Gastrocnemius medialis (tissue), 4 donors: ENCODE results near the gene SWAP70. TPM values are rescaled to one million over a fixed set of nuclear protein-coding genes. Genes with fewer than 3 reads are reported as not detected.

ENCODE experiments used
- ATAC-seq, 2 donors: fragments of 150-250 bp; one replicate each; pipeline ENCODE4 v1.9.1; 2016
- DNase-seq, 2 donors: peaks; one replicate each; pipeline ENCODE4 v3.0.0-alpha.2; 2019
- H3K27ac ChIP-seq, 4 donors: fragments of 200-600 bp; sonication (generic); 1 replicate in 1 of 4; 2 replicates in 3 of 4; pipeline ENCODE4 v1.5.1; 2016 to 2018; ENCODE audit warnings: mild to moderate bottlenecking in 2 of 4, moderate library complexity in 1 of 4
- H3K27me3 ChIP-seq, 3 donors: fragments of 200-600 bp; sonication (generic) in 2 of 3; 1 replicate in 1 of 3; 2 replicates in 2 of 3; pipeline versions ENCODE4 v1.5.1 to v1.6.0; 2016 to 2019; ENCODE audit warnings: mild to moderate bottlenecking in 1 of 3, moderate library complexity in 1 of 3
- H3K36me3 ChIP-seq, 2 donors: fragments of 200-600 bp; sonication (generic) in 1 of 2; one replicate each; pipeline ENCODE4 v1.5.1; 2017 to 2018
- H3K4me1 ChIP-seq, 2 donors: fragments of 200-600 bp; sonication (generic) in 1 of 2; one replicate each; pipeline ENCODE4 v1.5.1; 2016 to 2017; ENCODE audit warnings: mild to moderate bottlenecking in 2 of 2
- H3K4me3 ChIP-seq, 4 donors: fragments of 200-600 bp; sonication (generic) in 3 of 4; 1 replicate in 1 of 4; 2 replicates in 3 of 4; pipeline ENCODE4 v1.5.1; 2016 to 2019; ENCODE audit warnings: mild to moderate bottlenecking in 2 of 4
- H3K9me3 ChIP-seq, 3 donors: fragments of 200-600 bp; sonication (generic) in 2 of 3; 1 replicate in 1 of 3; 2 replicates in 2 of 3; pipeline ENCODE4 v1.5.1; 2016 to 2019
- POLR2A ChIP-seq, 2 donors: fragments of 450-650 bp; IDR thresholded peaks; one replicate each; pipeline ENCODE4 v1.6.1; 2017; ENCODE audit warnings: antibody characterized with exemption in 2 of 2, mild to moderate bottlenecking in 2 of 2, moderate library complexity in 2 of 2
- in situ Hi-C, 4 donors: fragments of 200-750 bp; cut with MboI; loops; one replicate each; pipeline versions ENCODE4 v1.15.0 to v1.8.0; 2017; ENCODE audit warnings: low sequenced_read_pairs in 4 of 4
- intact Hi-C: fragments of 100-400 bp; cut with DNase I; formaldehyde crosslinking; loops from one replicate; pipeline ENCODE4 v1.15.1; 2023; ENCODE audit warnings: low total_unique reads
- total RNA-seq, 4 donors: library from RNA; depleted of rRNA; stranded (reverse); fragments of >200 nt; gene quantifications; one replicate each; pipeline versions ENCODE4 v1.1.0 to v1.2.3, GENCODE V29; 2016
- TF ChIP-seq, protein P1 (sequence below), 5 experiments: fragments of 450-650 bp in 3 of 5; fragments of 200-600 bp in 2 of 5; sonication (generic) in 2 of 5; IDR thresholded peaks in 4 of 5; conservative IDR thresholded peaks in 1 of 5; 1 replicate in 4 of 5; 2 replicates in 1 of 5; pipeline ENCODE4 v1.5.1; 2016 to 2019; ENCODE audit warnings: antibody characterized with exemption in 5 of 5, mild to moderate bottlenecking in 3 of 5, moderate library complexity in 3 of 5

The SWAP70 gene
- total RNA-seq, 4 donors from 2014 or later: 6.5 to 14.4 (median 9.1) TPM

GRCh38 chr11:9775398-9775779, 111.5 kb downstream of the SWAP70 start:
- DNase-seq (no peak), ATAC-seq (no peak)
- no peak overlapping the region for H3K4me3 ChIP-seq
- intact Hi-C loops: no loop called here
- no peaks in the 10 kb centered on the region for H3K27me3 ChIP-seq
- peaks cover 0 to 11% of the 10 kb centered on the region in 2 donors for H3K36me3 ChIP-seq
- H3K4me1 ChIP-seq: peaks cover 11 to 20% of the 10 kb centered on the region in 2 donors
- TF ChIP-seq POLR2A (IDR thresholded peaks at IDR 0.05): no peak
- TF ChIP-seq, protein P1, sequence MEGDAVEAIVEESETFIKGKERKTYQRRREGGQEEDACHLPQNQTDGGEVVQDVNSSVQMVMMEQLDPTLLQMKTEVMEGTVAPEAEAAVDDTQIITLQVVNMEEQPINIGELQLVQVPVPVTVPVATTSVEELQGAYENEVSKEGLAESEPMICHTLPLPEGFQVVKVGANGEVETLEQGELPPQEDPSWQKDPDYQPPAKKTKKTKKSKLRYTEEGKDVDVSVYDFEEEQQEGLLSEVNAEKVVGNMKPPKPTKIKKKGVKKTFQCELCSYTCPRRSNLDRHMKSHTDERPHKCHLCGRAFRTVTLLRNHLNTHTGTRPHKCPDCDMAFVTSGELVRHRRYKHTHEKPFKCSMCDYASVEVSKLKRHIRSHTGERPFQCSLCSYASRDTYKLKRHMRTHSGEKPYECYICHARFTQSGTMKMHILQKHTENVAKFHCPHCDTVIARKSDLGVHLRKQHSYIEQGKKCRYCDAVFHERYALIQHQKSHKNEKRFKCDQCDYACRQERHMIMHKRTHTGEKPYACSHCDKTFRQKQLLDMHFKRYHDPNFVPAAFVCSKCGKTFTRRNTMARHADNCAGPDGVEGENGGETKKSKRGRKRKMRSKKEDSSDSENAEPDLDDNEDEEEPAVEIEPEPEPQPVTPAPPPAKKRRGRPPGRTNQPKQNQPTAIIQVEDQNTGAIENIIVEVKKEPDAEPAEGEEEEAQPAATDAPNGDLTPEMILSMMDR (IDR thresholded peaks at IDR 0.05 in 4 of 5, conservative IDR thresholded peaks at IDR 0.05 in 1 of 5): no peak
- peak overlapping the region in 1 of 4 donors; percentile 26 for H3K27ac ChIP-seq
- in situ Hi-C loops: no loop called here
- H3K9me3 ChIP-seq: no peaks in the 10 kb centered on the region

DNA sequence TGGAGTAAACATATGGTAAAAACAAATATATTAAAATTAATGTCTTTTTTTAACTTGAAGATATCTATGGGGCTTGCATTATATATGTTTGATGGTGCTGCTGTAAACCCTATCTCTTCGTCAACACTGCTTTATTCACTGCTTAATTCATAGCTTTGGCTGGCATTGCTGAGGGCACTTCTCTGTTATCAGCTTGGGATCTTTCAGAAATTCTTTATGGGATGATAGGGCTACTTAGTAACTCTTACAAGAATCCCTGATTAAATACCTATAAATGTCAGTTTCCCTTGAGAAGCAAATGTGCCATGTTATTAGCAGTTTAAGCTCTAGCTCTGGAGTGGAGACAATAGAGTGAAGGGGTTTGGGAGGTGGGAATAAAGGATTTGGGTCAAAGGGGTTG, 112.3 kb downstream of the SWAP70 start:
- ATAC-seq: no peak
- Histone ChIP-seq H3K4me3 (no peak overlapping the region), H3K4me1 (peaks cover 8 to 15% of the 10 kb centered on the region in 2 donors), H3K36me3 (peaks cover 0 to 19% of the 10 kb centered on the region in 2 donors), H3K27ac (no peak overlapping the region), H3K9me3 (no peaks in the 10 kb centered on the region), H3K27me3 (no peaks in the 10 kb centered on the region)
- intact Hi-C loops: no loop called here
- TF ChIP-seq, protein P1 (IDR thresholded peaks at IDR 0.05 in 4 of 5, conservative IDR thresholded peaks at IDR 0.05 in 1 of 5): no peak
- no peak for TF ChIP-seq POLR2A (IDR thresholded peaks at IDR 0.05)
- no peak for DNase-seq
- in situ Hi-C loops: no loop called here

- Histone ChIP-seq H3K27ac (no peak overlapping the region), H3K9me3 (no peaks in the 10 kb centered on the region), H3K27me3 (no peaks in the 10 kb centered on the region), H3K36me3 (peaks cover 0 to 28% of the 10 kb centered on the region in 2 donors), H3K4me3 (no peak overlapping the region), H3K4me1 (peaks cover 4 to 13% of the 10 kb centered on the region in 2 donors)
- in situ Hi-C loops (no loop called here), intact Hi-C loops (no loop called here)
- DNase-seq: no peak
- TF ChIP-seq, protein P1 (IDR thresholded peaks at IDR 0.05 in 4 of 5, conservative IDR thresholded peaks at IDR 0.05 in 1 of 5): no peak
- no peak for TF ChIP-seq POLR2A (IDR thresholded peaks at IDR 0.05)
- no peak for ATAC-seq
Observed at GRCh38 chr11:9777066-9777465, 113.2 kb downstream of the SWAP70 start.

GRCh38 chr11:9777525-9777924, 113.6 kb downstream of the SWAP70 start:
- no peak overlapping the region for H3K4me3 ChIP-seq
- peaks cover 4 to 13% of the 10 kb centered on the region in 2 donors for H3K4me1 ChIP-seq
- intact Hi-C loops (no loop called here), in situ Hi-C loops (no loop called here)
- no peaks in the 10 kb centered on the region for H3K27me3 ChIP-seq
- ATAC-seq: no peak
- peaks cover 0 to 32% of the 10 kb centered on the region in 2 donors for H3K36me3 ChIP-seq
- TF ChIP-seq, protein P1 (IDR thresholded peaks at IDR 0.05 in 4 of 5, conservative IDR thresholded peaks at IDR 0.05 in 1 of 5): no peak
- TF ChIP-seq POLR2A (IDR thresholded peaks at IDR 0.05): no peak
- no peak for DNase-seq
- no peak overlapping the region for H3K27ac ChIP-seq
- no peaks in the 10 kb centered on the region for H3K9me3 ChIP-seq

- TF ChIP-seq, protein P1 (IDR thresholded peaks at IDR 0.05 in 4 of 5, conservative IDR thresholded peaks at IDR 0.05 in 1 of 5): no peak
- no peak for TF ChIP-seq POLR2A (IDR thresholded peaks at IDR 0.05)
- in situ Hi-C loops (no loop called here), intact Hi-C loops (no loop called here)
- peaks cover 0 to 45% of the 10 kb centered on the region in 2 donors for H3K36me3 ChIP-seq
- no peak overlapping the region for H3K4me3 ChIP-seq
- no peak for DNase-seq
- no peak overlapping the region for H3K27ac ChIP-seq
- H3K27me3 ChIP-seq: no peaks in the 10 kb centered on the region
- H3K9me3 ChIP-seq: no peaks in the 10 kb centered on the region
- ATAC-seq: no peak
- no peaks in the 10 kb centered on the region for H3K4me1 ChIP-seq
Observed at GRCh38 chr11:9780929-9781328, 117.1 kb downstream of the SWAP70 start.
